ENCODE results near the gene GARNL3.

Gene GARNL3

GRCh38 chr9:127438394-127438793, 173.8 kb downstream of the GARNL3 start (continued):
- TF ChIP-seq ZSCAN5A (tag by site-specific recombination; IDR thresholded peaks at IDR 0.05) (no peak), KLF17 (tag by site-specific recombination; IDR thresholded peaks at IDR 0.05) (no peak), ZSCAN4 (tag by site-specific recombination; IDR thresholded peaks at IDR 0.05) (no peak), ZNF664 (tag by site-specific recombination; IDR thresholded peaks at IDR 0.05) (no peak), ZNF302 (tag by site-specific recombination; IDR thresholded peaks at IDR 0.05; ENCODE audit: low read depth) (no peak)
